ENCODE measurements around the gene KRT78.

The KRT78 gene

GRCh38 chr12:52876372-52876771 is 27.6 kb upstream of the KRT78 start:
- no peak for DNase-seq (ENCODE audit: extremely low read depth, low read depth)
- H3K4me3 ChIP-seq (replicated peaks; ENCODE audit: low read depth, low read length) = no peak overlapping the region
- TF ChIP-seq, protein P1, sequence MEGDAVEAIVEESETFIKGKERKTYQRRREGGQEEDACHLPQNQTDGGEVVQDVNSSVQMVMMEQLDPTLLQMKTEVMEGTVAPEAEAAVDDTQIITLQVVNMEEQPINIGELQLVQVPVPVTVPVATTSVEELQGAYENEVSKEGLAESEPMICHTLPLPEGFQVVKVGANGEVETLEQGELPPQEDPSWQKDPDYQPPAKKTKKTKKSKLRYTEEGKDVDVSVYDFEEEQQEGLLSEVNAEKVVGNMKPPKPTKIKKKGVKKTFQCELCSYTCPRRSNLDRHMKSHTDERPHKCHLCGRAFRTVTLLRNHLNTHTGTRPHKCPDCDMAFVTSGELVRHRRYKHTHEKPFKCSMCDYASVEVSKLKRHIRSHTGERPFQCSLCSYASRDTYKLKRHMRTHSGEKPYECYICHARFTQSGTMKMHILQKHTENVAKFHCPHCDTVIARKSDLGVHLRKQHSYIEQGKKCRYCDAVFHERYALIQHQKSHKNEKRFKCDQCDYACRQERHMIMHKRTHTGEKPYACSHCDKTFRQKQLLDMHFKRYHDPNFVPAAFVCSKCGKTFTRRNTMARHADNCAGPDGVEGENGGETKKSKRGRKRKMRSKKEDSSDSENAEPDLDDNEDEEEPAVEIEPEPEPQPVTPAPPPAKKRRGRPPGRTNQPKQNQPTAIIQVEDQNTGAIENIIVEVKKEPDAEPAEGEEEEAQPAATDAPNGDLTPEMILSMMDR (IDR thresholded peaks at IDR 0.05; ENCODE audit: low read depth, low read length, missing control alignments) = no peak

DNA sequence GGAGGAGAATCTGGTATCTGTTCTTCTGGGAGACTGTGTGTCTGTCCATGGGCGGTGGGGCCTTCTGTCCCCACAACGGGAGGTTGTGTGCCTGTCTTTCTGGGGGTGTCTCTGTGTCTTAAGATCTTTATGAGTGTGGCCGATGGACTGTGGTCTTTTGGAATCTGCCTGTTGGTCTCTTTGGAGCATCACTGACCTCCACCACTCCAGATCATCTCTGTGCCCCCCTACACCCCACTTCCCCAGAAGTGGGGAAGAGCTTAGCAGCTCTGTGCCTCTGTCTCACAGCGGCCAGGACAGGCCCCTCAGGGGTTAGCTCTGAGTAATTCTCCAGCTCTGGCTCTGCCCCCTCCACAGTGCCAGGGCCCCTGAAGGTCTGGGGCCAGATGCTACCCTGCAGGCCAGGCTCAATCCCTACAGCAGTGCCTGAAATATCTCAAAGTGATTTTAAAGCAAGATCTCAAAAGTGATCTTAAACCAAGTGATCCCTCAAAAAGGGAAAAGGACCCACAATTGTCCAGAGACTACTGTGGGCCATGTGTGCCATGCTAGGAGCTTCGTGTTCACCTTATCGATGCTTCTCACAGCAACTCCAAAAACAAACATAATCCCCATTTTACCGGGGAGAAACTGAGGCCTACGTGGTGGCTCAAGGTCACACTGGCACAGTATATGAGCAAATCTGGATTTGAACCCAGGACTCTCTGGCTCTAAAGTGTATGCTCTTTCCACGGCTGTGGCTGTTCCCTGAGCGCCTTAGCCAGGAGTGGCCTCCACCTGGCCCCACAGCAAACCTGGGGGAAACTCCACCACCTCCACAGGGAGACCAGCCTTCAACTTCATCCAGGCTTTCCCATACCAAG is 26.0 kb upstream of the KRT78 start:
- no peak overlapping the region for H3K4me3 ChIP-seq (replicated peaks; ENCODE audit: low read depth, low read length)
- TF ChIP-seq, protein P1 (IDR thresholded peaks at IDR 0.05; ENCODE audit: low read depth, low read length, missing control alignments) = no peak
- no peak for DNase-seq (ENCODE audit: extremely low read depth, low read depth)

- peak; percentile 50 for DNase-seq (ENCODE audit: extremely low read depth, low read depth)
- TF ChIP-seq, protein P1 (IDR thresholded peaks at IDR 0.05; ENCODE audit: low read depth, low read length, missing control alignments) = no peak
- peak overlapping the region; percentile 39 for H3K4me3 ChIP-seq (replicated peaks; ENCODE audit: low read depth, low read length)
These were observed 25.2 kb upstream of the KRT78 start for GRCh38 chr12:52873832-52874572.

- TF ChIP-seq, protein P1 (IDR thresholded peaks at IDR 0.05; ENCODE audit: low read depth, low read length, missing control alignments) = no peak
- no peak for DNase-seq (ENCODE audit: extremely low read depth, low read depth)
- no peak overlapping the region; the same call in 1 of the 2 replicates for H3K4me3 ChIP-seq (replicated peaks; ENCODE audit: low read depth, low read length)
These were observed 24.7 kb upstream of the KRT78 start for GRCh38 chr12:52873513-52873831.

DNA sequence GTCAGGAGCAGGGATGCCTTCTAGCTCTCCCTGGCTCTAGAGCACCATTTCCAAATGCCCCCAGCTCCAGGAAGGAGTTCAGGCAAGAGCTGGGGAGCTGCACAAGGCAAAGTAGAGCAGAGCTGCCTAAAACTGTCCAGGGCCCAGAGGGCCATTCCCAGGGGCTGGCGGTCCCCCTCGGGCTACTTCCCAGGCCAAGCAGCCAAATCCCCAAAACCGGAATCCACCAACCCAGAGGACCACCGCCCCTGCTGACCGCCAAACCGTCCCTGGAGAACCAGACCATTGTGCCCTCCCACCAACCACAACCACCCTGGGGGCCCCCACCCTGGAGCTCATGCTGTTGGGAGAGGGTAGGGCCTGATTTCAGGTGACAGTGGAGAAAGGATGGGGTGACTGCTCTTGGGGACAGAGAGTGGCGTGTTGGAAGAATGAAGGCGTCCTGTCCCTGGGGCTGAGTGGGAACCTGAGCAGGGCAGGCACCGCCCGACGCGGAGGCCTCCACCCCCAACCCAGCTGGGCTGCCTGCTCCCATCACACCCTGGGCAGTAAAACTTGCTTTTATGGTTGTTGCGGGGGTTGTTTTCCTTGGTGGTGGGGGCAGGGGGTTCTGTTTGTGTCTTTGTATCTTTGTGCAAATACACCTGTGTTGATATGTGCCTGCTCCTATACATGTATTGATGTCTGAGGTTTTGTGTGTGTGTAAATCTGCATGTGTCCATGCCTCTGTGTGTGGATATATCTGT is 24.0 kb upstream of the KRT78 start:
- H3K4me3 ChIP-seq (replicated peaks; ENCODE audit: low read depth, low read length) = no peak overlapping the region
- no peak for DNase-seq (ENCODE audit: extremely low read depth, low read depth)
- TF ChIP-seq, protein P1 (IDR thresholded peaks at IDR 0.05; ENCODE audit: low read depth, low read length, missing control alignments) = no peak

DNA sequence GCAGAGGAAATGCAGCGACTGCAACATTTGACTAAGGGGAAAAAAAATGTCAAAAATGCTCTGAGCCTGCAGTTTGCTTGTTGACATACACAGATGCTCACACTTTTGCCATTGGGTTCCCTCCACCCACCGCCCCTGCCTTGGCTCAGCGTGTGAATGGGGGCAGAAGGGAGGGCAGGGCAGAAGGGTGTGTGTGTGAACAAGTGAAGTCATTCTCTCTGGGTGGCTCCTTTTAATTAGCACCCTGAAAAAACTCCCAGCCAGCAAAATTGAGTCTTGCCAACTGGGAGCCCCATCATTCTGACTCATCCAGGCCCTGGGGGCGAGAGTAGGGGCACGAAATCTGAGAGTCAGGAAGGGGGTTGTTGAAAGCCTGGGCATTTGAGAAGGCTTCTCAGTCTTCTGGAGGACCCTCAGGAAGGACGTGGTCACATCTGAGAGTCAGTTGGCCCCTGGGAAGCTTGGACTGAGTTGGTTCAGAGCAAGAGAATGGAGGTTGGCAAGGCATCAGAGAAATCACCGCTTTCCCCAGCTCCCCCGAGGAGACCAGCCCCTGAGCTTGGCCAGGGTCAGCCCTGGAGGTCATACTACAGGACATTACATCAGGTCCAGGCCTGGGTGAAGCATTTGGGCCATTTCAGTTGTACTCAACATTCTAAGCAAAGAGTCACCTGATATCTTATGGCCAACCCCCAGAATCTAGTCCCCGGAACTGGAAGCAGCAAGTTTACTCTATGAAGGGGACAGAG is 22.7 kb upstream of the KRT78 start:
- TF ChIP-seq, protein P1 (IDR thresholded peaks at IDR 0.05; ENCODE audit: low read depth, low read length, missing control alignments) = no peak
- no peak for DNase-seq (ENCODE audit: extremely low read depth, low read depth)
- no peak overlapping the region for H3K4me3 ChIP-seq (replicated peaks; ENCODE audit: low read depth, low read length)

Measured in HFF-Myc (cell line).